ENCODE measurements around the gene CSGALNACT2.

Gene CSGALNACT2

GRCh38 chr10:43190289-43190688, 52.0 kb downstream of the CSGALNACT2 start:
- no peak for DNase-seq

- no peak for DNase-seq
These were observed 52.5 kb downstream of the CSGALNACT2 start for GRCh38 chr10:43190775-43191174.

DNA sequence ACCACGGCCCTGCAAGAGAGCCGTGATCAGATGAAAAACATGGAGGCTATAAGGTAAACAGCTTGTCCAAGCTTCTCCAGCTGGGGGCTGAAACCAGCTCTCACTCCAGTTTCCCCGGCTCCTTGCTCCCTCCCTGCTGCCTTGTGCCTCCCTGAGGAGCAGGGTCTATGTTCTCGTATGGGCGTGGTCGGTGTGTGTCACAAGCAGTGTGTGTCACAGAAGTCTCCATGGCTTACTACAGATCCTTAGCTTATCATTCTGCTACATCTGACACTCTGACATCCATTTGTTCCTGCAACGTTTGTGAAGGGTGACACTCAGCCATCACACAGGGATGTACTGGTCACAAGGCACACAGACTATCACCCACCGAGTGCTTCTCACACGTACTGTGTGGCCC, 54.6 kb downstream of the CSGALNACT2 start:
- DNase-seq: no peak

GRCh38 chr10:43193496-43194080, 55.3 kb downstream of the CSGALNACT2 start:
- no peak for DNase-seq

- no peak for DNase-seq
These were observed 56.0 kb downstream of the CSGALNACT2 start for GRCh38 chr10:43194266-43194665.

DNA sequence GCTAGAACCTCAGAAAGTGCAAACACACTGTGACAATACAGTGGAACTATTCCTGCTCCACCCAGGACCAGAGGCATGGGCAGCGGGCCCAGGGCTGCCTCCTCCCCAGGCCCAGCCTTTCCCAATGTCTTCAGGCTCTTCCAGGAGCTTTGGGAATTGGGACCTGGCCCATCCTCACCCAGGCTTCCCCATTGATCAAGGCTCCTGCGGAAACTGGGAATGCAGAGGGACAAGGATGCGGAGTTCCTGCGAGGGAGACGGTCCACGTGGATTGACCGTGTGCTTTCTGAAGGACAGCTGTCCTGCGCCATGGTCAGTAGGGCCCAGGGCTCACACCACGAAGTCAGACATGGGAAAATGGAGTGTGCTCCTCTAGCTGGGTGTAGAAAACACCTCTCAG, 56.6 kb downstream of the CSGALNACT2 start:
- no peak for DNase-seq

- no peak for DNase-seq
These were observed 57.3 kb downstream of the CSGALNACT2 start for GRCh38 chr10:43195557-43195956.

- DNase-seq: no peak
These were observed 58.1 kb downstream of the CSGALNACT2 start for GRCh38 chr10:43196131-43196980.

DNA sequence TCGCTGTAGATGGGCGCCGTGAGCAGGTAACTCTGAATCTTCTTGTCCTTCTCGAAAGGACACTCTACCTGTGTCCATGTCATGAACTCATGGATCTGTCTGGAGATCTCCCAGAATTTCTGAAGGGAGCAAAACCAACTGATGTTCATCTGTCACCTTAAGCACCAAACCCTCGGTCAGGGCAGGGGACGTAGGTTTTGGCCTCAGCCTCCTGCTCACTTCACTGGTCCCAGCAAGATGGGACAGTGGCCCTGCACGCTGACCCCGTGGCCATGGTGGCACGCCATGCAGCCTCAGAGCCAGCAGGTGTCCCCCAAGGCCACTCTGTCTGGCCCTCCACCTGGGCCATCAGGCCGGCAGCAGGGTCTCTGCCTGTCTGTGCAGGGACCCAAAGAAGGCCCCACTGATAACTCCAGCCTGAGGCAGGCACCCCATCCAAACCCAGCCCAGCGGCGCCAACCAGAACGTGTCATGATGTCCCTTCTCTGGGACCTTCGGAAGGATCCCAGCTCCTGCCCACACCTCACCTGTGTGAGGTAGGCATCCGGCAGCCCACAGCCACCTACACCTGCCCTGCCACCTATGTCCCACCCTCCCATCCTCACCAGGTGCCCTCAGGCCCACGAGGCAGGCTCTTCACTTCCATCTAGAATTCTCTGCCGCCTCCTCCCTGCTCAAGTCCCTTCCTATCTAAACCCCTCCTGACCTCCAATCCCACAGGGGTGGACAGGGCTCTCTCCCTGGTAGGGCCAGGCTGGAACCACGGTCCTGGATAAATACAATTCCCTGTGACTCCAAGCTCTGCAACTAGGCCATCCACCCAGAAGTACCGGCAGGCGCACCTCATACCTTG, 59.0 kb downstream of the CSGALNACT2 start:
- DNase-seq: no peak

DNA sequence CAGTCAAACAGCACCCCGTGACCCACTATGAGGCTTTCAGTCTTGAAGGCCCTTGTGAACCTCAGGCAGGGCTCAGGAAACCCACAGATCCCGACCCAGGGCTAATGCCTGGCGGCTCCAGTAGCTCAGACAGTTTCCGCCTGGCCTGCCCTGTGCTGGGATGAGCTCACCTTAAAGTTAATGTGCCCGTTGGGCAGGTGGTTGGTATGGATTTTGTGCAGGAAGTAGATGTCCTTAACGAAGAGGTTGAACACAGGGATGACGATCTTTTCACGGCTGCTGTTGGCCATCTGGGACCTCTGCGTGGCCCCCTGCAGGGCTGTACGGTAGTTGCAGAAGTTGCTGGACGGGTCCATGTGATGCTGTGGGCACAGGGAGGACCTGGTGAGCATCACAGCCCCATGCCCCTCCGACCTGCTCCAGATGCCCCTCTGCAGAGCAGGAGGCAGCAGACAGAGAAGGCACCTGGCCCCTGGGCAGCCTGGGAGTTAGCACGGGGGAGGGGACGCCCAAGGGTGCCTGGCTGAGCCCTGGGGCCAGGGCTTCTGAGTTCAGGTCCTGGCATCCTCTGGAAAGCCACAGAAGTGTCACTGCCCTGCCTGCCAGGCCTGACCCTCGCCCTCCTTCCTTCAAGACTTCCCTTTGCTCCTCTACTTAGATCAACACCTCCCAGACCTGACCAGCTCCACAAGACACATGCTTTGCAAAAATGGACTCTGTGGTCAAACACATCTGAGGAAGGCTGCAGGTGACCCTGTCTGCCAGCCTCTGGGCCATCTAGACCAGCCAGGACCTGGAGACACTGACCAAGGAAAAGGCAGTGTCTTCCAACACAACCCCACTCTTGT, 59.8 kb downstream of the CSGALNACT2 start:
- DNase-seq: no peak

- no peak for DNase-seq
These were observed 60.4 kb downstream of the CSGALNACT2 start for GRCh38 chr10:43198682-43199005.

GRCh38 chr10:43199088-43199683, 60.9 kb downstream of the CSGALNACT2 start:
- no peak for DNase-seq

DNA sequence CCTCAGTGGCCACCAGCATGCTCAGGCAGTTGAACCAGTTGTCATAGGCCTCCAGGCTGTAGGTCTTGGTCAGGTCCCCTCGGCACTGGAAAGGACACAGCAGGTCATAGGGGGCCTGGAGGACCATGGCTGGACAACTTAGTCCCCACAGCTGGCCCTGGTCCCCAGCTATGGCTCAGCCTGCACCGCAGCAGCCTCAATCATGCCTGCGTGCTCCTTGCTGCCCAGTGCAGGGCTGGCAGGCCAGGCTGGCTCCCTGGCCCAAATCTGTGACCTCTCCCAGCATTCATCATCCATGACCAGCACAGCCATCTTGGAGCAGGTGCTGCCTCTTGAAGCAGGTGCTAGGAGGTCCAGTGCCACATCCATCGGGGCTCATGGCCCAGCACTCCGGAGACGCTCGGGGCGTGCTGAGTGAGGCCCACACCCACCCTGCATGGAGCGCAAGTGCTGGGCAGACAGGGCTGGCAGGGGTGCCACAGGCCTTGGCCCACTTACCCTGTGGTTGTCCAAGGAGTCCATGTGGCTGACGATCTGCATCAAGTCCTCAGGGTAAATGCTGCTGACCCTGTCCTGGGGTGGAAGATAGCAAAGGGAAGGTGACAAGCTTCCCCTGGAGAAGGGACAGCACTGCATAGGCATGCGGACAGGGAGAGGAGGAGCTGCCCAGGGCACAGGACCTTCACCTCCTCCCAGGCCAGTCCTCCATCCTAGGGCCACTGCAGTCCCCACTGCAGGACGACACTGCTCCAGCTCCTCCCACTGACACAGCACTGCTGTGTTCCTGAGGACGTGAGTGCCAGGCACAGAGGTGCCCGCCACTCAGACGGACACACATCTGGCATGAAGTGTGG, 61.7 kb downstream of the CSGALNACT2 start:
- DNase-seq: no peak

DNA sequence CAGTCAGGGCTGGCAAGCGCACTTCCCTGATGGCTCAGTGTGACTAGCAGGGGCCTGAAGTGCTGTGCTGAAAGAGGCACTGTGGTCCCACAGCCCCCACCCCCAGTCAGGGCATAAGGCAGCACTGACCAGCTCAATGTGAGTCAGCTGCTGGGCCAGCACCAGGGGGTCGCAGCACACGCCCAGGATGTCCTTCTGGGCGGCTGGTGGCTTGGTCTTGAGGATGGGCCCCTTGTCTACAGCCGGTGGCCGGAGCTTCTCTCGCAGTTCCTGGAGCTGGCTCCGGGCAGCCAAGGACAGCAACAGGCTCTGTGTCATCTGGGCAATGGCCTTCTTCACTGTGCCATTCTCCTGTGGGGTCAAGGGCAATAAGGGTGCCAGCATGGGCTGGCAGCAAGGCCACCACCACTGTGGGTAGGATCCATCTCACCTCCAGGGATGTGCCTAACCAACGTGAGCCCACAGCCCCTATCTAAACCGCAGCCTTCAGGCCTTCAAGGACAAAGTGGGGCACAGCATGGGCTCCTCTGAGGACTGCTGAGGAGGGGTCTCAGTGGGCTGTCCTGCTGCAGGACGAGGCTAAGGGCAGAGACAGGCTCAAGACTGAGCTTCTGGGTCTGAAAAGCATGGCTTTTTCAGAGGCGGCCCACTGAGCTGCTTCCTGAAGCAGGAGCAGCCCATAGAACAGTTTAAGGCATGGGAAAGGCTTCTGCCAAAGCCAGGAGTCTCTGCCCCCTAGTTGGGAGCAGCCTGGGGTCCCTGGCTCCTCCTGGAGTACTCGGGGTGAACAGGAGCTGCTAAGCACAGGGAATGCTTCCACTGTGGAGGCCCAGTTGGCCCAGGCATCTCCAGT, 62.5 kb downstream of the CSGALNACT2 start:
- DNase-seq: no peak

DNA sequence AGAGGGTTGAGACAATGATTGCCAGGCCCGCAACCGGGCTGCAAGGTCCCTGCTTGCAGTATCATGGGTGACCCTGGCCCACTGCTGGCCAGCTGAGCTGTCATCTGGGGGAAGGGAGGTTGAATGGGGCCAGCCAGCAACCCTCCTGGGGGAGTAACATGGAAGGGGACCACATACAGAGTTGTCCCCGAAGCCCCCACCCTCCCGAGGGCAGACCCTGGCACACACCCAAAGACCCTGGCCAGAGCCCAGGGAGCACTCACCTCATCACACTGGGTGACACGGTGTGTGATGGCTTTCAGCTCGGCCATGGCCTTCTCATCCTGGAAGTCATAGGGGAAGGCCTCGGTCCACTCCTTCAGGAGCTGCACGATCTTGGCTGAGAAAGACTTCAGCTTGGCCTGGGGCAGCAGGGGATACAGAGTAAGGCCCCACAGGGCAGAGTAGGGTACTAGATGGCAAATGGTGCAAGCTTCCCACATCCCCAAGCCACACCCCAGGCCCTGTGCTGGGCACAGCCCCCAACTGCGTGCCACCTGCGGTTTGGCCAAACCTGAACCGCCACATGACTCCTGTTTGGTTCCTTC, 63.4 kb downstream of the CSGALNACT2 start:
- DNase-seq: no peak

- DNase-seq: no peak
These were observed 64.0 kb downstream of the CSGALNACT2 start for GRCh38 chr10:43202224-43202656.

- DNase-seq: no peak
These were observed 64.6 kb downstream of the CSGALNACT2 start for GRCh38 chr10:43202657-43203447.

- DNase-seq: no peak
These were observed 65.3 kb downstream of the CSGALNACT2 start for GRCh38 chr10:43203448-43204041.

All from KG1 (cell line).